ENCODE results near the gene SRRT.

GRCh38 chr7:100866729-100867039, 8.2 kb upstream of the SRRT start:
- no peak for TF ChIP-seq CTCF (IDR thresholded peaks at IDR 0.05)
- TF ChIP-seq POLR2A (IDR thresholded peaks at IDR 0.05): no peak
